ENCODE measurements around the gene SNAPC1. TPM values are rescaled to one million over a fixed set of nuclear protein-coding genes. Genes with fewer than 3 reads are reported as not detected.
A peak's percentile ranks its signal among the peaks of the same experiment; 100 is the strongest.

SNAPC1 gene
- total and polyA plus RNA-seq, 4 experiments from 2014 or later = 4.0 to 5.9 (median 4.3) TPM

- ChIA-PET CTCF (ENCODE audit: partially characterized antibody) (no interaction called here), POLR2A (ENCODE audit: partially characterized antibody) (interaction anchor here (1.0 to 1.7 kb wide), 2 partner anchors 11 to 18 kb away, joined by 4 read pairs; partner anchors contain the start of gene SNAPC1)
- intact Hi-C loops (cut with micrococcal nuclease) = loop anchor here (5.0 kb wide), 1 partner anchor 33 kb away; no protein-coding TSS in a partner anchor
- no peak overlapping the region for H3K27ac ChIP-seq (ENCODE audit: low read depth, low read length)
- H3K4me3 Mint-ChIP-seq = peak overlapping the region in 7 of 8 donors; percentile 27 to 81 (median 53)
- H3K4me1 ChIP-seq (ENCODE audit: insufficient read depth, low read length) = peaks cover 21% of the 10 kb centered on the region
- no peak overlapping the region for H3K4me3 ChIP-seq (ENCODE audit: low read length in 2 of 2)
- DNase-seq = peak in 4 of 5 donors; percentile 12 to 26 (median 23)
- no peaks in the 10 kb centered on the region for H3K27me3 ChIP-seq (ENCODE audit: insufficient read depth, low read length)
- no peaks in the 10 kb centered on the region for H3K9me3 Mint-ChIP-seq
- peaks cover 16 to 30% (median 20%) of the 10 kb centered on the region in 4 donors for H3K4me1 Mint-ChIP-seq
- H3K36me3 Mint-ChIP-seq = peaks cover 31 to 40% of the 10 kb centered on the region in 2 donors
- no peaks in the 10 kb centered on the region for H3K9me3 ChIP-seq (ENCODE audit: control insufficient read depth in 1 of 2, low read length in 2 of 2)
- peak overlapping the region; percentile 57 to 91 (median 85) for H3K27ac Mint-ChIP-seq
- H3K27me3 Mint-ChIP-seq = no peaks in the 10 kb centered on the region
- H3K36me3 ChIP-seq (ENCODE audit: insufficient read depth, low read length) = peaks cover 3% of the 10 kb centered on the region
Measured at GRCh38 chr14:61780125-61780524, 17.9 kb downstream of the SNAPC1 start.

- Mint-ChIP-seq H3K27me3 (no peaks in the 10 kb centered on the region), H3K4me1 (peaks cover 0 to 6% (median 5%) of the 10 kb centered on the region in 4 donors), H3K36me3 (peaks cover 7 to 14% of the 10 kb centered on the region in 2 donors), H3K27ac (no peak overlapping the region), H3K4me3 (no peak overlapping the region), H3K9me3 (no peaks in the 10 kb centered on the region)
- Histone ChIP-seq H3K27me3 (ENCODE audit: insufficient read depth, low read length) (no peaks in the 10 kb centered on the region), H3K9me3 (ENCODE audit: control insufficient read depth in 1 of 2, low read length in 2 of 2) (no peaks in the 10 kb centered on the region), H3K4me3 (ENCODE audit: low read length in 2 of 2) (no peak overlapping the region), H3K4me1 (ENCODE audit: insufficient read depth, low read length) (no peaks in the 10 kb centered on the region), H3K27ac (ENCODE audit: low read depth, low read length) (no peak overlapping the region), H3K36me3 (ENCODE audit: insufficient read depth, low read length) (peaks cover 5% of the 10 kb centered on the region)
- intact Hi-C loops (cut with micrococcal nuclease) = no loop called here
- POLR2A ChIA-PET (ENCODE audit: partially characterized antibody) = interaction anchor here (0.6 kb wide), 1 partner anchor 1764 kb away, joined by 3 read pairs; no protein-coding TSS in a partner anchor
- no peak for DNase-seq
- CTCF ChIA-PET (ENCODE audit: partially characterized antibody) = no interaction called here
Measured at GRCh38 chr14:61797309-61797708, 35.1 kb downstream of the SNAPC1 start.

GRCh38 chr14:61802010-61802568 lies 39.9 kb downstream of the SNAPC1 start:
- Mint-ChIP-seq H3K27me3 (no peaks in the 10 kb centered on the region), H3K36me3 (no peaks in the 10 kb centered on the region), H3K4me1 (peaks cover 0 to 6% (median 5%) of the 10 kb centered on the region in 4 donors), H3K9me3 (no peaks in the 10 kb centered on the region), H3K4me3 (no peak overlapping the region), H3K27ac (no peak overlapping the region)
- Histone ChIP-seq H3K4me3 (ENCODE audit: low read length in 2 of 2) (no peak overlapping the region), H3K9me3 (ENCODE audit: control insufficient read depth in 1 of 2, low read length in 2 of 2) (no peaks in the 10 kb centered on the region), H3K27ac (ENCODE audit: low read depth, low read length) (no peak overlapping the region), H3K36me3 (ENCODE audit: insufficient read depth, low read length) (no peaks in the 10 kb centered on the region), H3K27me3 (ENCODE audit: insufficient read depth, low read length) (no peaks in the 10 kb centered on the region), H3K4me1 (ENCODE audit: insufficient read depth, low read length) (no peaks in the 10 kb centered on the region)
- intact Hi-C loops (cut with micrococcal nuclease) = no loop called here
- DNase-seq = no peak
- ChIA-PET POLR2A (ENCODE audit: partially characterized antibody) (no interaction called here), CTCF (ENCODE audit: partially characterized antibody) (no interaction called here)

- intact Hi-C loops (cut with micrococcal nuclease) = no loop called here
- Mint-ChIP-seq H3K27ac (peak overlapping the region in 1 of 7 donors; percentile 14), H3K27me3 (peaks cover 0 to 3% of the 10 kb centered on the region in 2 donors), H3K4me3 (no peak overlapping the region), H3K36me3 (no peaks in the 10 kb centered on the region), H3K4me1 (peaks cover 0 to 4% (median 3%) of the 10 kb centered on the region in 4 donors), H3K9me3 (no peaks in the 10 kb centered on the region)
- POLR2A ChIA-PET (ENCODE audit: partially characterized antibody) = no interaction called here
- no peak overlapping the region for H3K4me3 ChIP-seq (ENCODE audit: low read length in 2 of 2)
- no peak overlapping the region for H3K27ac ChIP-seq (ENCODE audit: low read depth, low read length)
- no peak for DNase-seq
- CTCF ChIA-PET (ENCODE audit: partially characterized antibody) = interaction anchor here (1.2 kb wide), 1 partner anchor 34 kb away, joined by 3 read pairs; no protein-coding TSS in a partner anchor
- H3K9me3 ChIP-seq (ENCODE audit: control insufficient read depth in 1 of 2, low read length in 2 of 2) = no peaks in the 10 kb centered on the region
- no peaks in the 10 kb centered on the region for H3K27me3 ChIP-seq (ENCODE audit: insufficient read depth, low read length)
- no peaks in the 10 kb centered on the region for H3K36me3 ChIP-seq (ENCODE audit: insufficient read depth, low read length)
- no peaks in the 10 kb centered on the region for H3K4me1 ChIP-seq (ENCODE audit: insufficient read depth, low read length)
Measured at GRCh38 chr14:61803755-61804154, 41.5 kb downstream of the SNAPC1 start.

GRCh38 chr14:61805451-61805850 lies 43.2 kb downstream of the SNAPC1 start:
- Mint-ChIP-seq H3K4me3 (no peak overlapping the region), H3K27me3 (peaks cover 6 to 9% of the 10 kb centered on the region in 2 donors), H3K36me3 (no peaks in the 10 kb centered on the region), H3K4me1 (no peaks in the 10 kb centered on the region), H3K27ac (no peak overlapping the region), H3K9me3 (no peaks in the 10 kb centered on the region)
- DNase-seq = no peak
- Histone ChIP-seq H3K4me3 (ENCODE audit: low read length in 2 of 2) (no peak overlapping the region), H3K27ac (ENCODE audit: low read depth, low read length) (no peak overlapping the region), H3K36me3 (ENCODE audit: insufficient read depth, low read length) (no peaks in the 10 kb centered on the region), H3K4me1 (ENCODE audit: insufficient read depth, low read length) (no peaks in the 10 kb centered on the region), H3K9me3 (ENCODE audit: control insufficient read depth in 1 of 2, low read length in 2 of 2) (no peaks in the 10 kb centered on the region), H3K27me3 (ENCODE audit: insufficient read depth, low read length) (no peaks in the 10 kb centered on the region)
- ChIA-PET POLR2A (ENCODE audit: partially characterized antibody) (interaction anchor here (1.1 kb wide), 1 partner anchor 21 kb away, joined by 3 read pairs; no protein-coding TSS in a partner anchor), CTCF (ENCODE audit: partially characterized antibody) (no interaction called here)
- intact Hi-C loops (cut with micrococcal nuclease) = no loop called here

GRCh38 chr14:61811882-61812346 lies 49.7 kb downstream of the SNAPC1 start:
- Histone ChIP-seq H3K4me1 (ENCODE audit: insufficient read depth, low read length) (no peaks in the 10 kb centered on the region), H3K27me3 (ENCODE audit: insufficient read depth, low read length) (peaks cover 22% of the 10 kb centered on the region), H3K36me3 (ENCODE audit: insufficient read depth, low read length) (no peaks in the 10 kb centered on the region), H3K9me3 (ENCODE audit: control insufficient read depth in 1 of 2, low read length in 2 of 2) (no peaks in the 10 kb centered on the region), H3K4me3 (ENCODE audit: low read length in 2 of 2) (no peak overlapping the region), H3K27ac (ENCODE audit: low read depth, low read length) (no peak overlapping the region)
- ChIA-PET POLR2A (ENCODE audit: partially characterized antibody) (no interaction called here), CTCF (ENCODE audit: partially characterized antibody) (interaction anchor here (1.1 kb wide), 1 partner anchor 26 kb away, joined by 3 read pairs; no protein-coding TSS in a partner anchor)
- Mint-ChIP-seq H3K36me3 (no peaks in the 10 kb centered on the region), H3K4me1 (peaks cover 4 to 17% (median 9%) of the 10 kb centered on the region in 4 donors), H3K27me3 (peaks cover 37 to 48% of the 10 kb centered on the region in 2 donors), H3K27ac (no peak overlapping the region), H3K9me3 (peaks cover 0 to 2% (median 0%) of the 10 kb centered on the region in 8 donors), H3K4me3 (peak overlapping the region; percentile 55 to 71 (median 62))
- no peak for DNase-seq
- intact Hi-C loops (cut with micrococcal nuclease) = no loop called here

- peaks cover 0 to 2% (median 0%) of the 10 kb centered on the region in 8 donors for H3K9me3 Mint-ChIP-seq
- H3K36me3 Mint-ChIP-seq = no peaks in the 10 kb centered on the region
- no peak within 1 kb of the TSS for H3K4me3 ChIP-seq (ENCODE audit: low read length in 2 of 2)
- H3K9me3 ChIP-seq (ENCODE audit: control insufficient read depth in 1 of 2, low read length in 2 of 2) = no peaks in the 10 kb centered on the region
- peaks cover 40 to 47% of the 10 kb centered on the region in 2 donors for H3K27me3 Mint-ChIP-seq
- H3K27ac Mint-ChIP-seq = peak within 1 kb of the TSS in 1 of 7 donors; percentile 54
- peak in 1 of 5 donors; percentile 0 for DNase-seq
- H3K27ac ChIP-seq (ENCODE audit: low read depth, low read length) = no peak within 1 kb of the TSS
- H3K4me1 ChIP-seq (ENCODE audit: insufficient read depth, low read length) = no peaks in the 10 kb centered on the region
- H3K36me3 ChIP-seq (ENCODE audit: insufficient read depth, low read length) = no peaks in the 10 kb centered on the region
- CTCF ChIA-PET (ENCODE audit: partially characterized antibody) = interaction anchor here (1.1 kb wide), 1 partner anchor 25 kb away, joined by 3 read pairs; no protein-coding TSS in a partner anchor
- H3K27me3 ChIP-seq (ENCODE audit: insufficient read depth, low read length) = peaks cover 22% of the 10 kb centered on the region
- intact Hi-C loops (cut with micrococcal nuclease) = no loop called here
- H3K4me3 Mint-ChIP-seq = peak within 1 kb of the TSS; percentile 55 to 71 (median 64)
- POLR2A ChIA-PET (ENCODE audit: partially characterized antibody) = no interaction called here
- peaks cover 4 to 17% (median 9%) of the 10 kb centered on the region in 4 donors for H3K4me1 Mint-ChIP-seq
Measured at GRCh38 chr14:61812347-61813095, 50.3 kb downstream of the SNAPC1 start, which contains the start of gene SYT16. Gene SYT16, plus strand, starts transcription at chr14:61812703.
